Stimulated activated naive CD8-positive, alpha-beta T cell treated with anti-CD3 and anti-CD28 coated beads, Interleukin-15, Interleukin-2, amounts not matched to agents 100 ng/mL and 50 ng/mL, for 24 hours (primary cell): ENCODE measurements around the gene CFAP44.

Experiments used
- H3K27ac Mint-ChIP-seq: one replicate; pipeline ENCODE4 v1.8.0; 2021; ENCODE audit warnings: mild to moderate bottlenecking, mixed read lengths
- H3K27me3 Mint-ChIP-seq: one replicate; pipeline ENCODE4 v1.8.0; 2021; ENCODE audit warnings: mixed read lengths
- H3K36me3 Mint-ChIP-seq: one replicate; pipeline ENCODE4 v1.8.0; 2021; ENCODE audit warnings: low read depth, mixed read lengths
- H3K4me1 Mint-ChIP-seq: one replicate; pipeline ENCODE4 v1.8.0; 2021; ENCODE audit warnings: low read depth, mixed read lengths
- H3K4me3 Mint-ChIP-seq: one replicate; pipeline ENCODE4 v1.8.0; 2021; ENCODE audit warnings: mild to moderate bottlenecking, mixed read lengths
- H3K9me3 Mint-ChIP-seq: one replicate; pipeline ENCODE4 v1.8.0; 2021; ENCODE audit warnings: mixed read lengths

CFAP44 gene

DNA sequence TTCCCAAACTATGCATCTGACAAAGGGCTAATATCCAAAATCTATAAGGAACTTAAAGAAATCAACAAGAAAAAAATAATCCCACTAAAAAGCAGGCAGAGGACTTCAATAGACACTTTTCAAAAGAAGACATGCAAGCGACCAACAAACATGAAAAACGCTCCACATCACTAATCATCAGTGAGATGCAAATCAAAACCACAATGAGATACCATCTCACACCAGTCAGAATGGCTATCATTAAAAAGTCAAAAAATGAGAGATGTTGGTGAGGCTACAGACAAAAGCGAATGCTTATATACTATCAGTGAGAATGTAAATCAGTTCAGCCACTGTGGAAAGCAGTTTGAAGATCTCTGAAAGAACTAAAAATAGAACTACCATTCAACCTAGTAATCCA is 20.2 kb downstream of the CFAP44 start:
- peaks cover 8% of the 10 kb centered on the region for H3K4me1 Mint-ChIP-seq
- H3K4me3 Mint-ChIP-seq = no peak overlapping the region
- H3K27me3 Mint-ChIP-seq = no peaks in the 10 kb centered on the region
- H3K36me3 Mint-ChIP-seq = peaks cover 62% of the 10 kb centered on the region
- H3K9me3 Mint-ChIP-seq = peaks cover 15% of the 10 kb centered on the region
- no peak overlapping the region for H3K27ac Mint-ChIP-seq

DNA sequence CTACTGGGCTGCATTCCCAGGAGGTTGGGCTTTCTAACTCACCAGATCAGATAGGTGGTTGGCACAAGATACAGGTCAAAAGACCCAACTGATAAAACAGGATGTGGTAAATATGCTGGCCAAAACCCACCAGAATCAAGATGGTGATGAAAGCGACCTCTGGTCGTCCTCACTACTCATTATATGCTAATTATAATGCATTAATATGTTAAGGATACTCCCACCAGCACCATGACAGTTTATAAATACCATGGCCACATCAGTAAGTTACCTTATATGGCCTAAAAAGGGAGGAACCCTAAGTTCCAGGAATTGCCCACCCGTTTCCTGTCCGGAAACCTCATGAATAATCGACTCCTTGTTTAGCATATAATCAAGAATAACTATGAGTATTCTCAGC is 31.6 kb downstream of the CFAP44 start:
- peaks cover 21% of the 10 kb centered on the region for H3K9me3 Mint-ChIP-seq
- no peak overlapping the region for H3K4me3 Mint-ChIP-seq
- H3K4me1 Mint-ChIP-seq = no peaks in the 10 kb centered on the region

DNA sequence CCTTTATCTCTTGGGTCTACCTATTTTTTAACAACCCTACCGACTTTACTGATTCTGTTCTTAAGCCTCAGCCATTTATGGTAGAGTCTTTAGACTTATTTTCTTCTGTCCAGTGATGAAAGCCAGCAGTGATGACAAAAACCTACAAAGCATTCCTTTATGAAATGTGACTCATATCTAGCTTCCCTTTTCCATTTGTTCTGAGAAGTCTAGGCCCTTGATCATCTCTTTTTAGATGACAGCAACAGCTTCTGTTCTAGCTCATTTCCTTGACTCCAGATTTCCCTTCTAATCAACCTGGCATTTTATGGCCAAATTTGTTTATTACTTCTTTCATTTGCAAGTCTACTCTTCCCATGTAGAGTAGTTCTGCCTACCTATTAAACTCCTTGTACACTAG is 36.1 kb downstream of the CFAP44 start:
- Mint-ChIP-seq H3K4me3 (no peak overlapping the region), H3K27me3 (no peaks in the 10 kb centered on the region), H3K36me3 (peaks cover 49% of the 10 kb centered on the region), H3K4me1 (no peaks in the 10 kb centered on the region), H3K9me3 (no peaks in the 10 kb centered on the region), H3K27ac (no peak overlapping the region)

More for the DNA sequence above, 31.6 kb downstream of the CFAP44 start:
- no peak overlapping the region for H3K27ac Mint-ChIP-seq
- H3K27me3 Mint-ChIP-seq = no peaks in the 10 kb centered on the region
- peaks cover 43% of the 10 kb centered on the region for H3K36me3 Mint-ChIP-seq

DNA sequence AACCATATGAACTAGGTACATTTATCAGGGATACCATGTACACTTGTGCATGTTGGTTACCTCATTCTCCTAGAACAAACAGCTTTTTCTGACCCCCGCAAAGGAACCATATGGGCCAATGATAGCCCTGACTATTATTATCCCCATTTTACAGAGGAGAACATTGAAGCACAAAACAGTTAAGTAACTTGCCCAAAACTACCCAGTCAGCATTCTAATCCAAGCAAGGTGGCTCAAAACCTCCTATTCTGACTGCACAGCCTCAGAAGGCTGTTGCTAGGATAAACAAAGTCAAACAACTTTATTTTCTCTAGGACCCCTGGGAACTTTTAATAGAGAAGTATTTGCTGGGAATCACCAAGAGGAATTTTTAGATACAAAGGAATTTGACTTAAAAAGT is 36.7 kb downstream of the CFAP44 start:
- peaks cover 52% of the 10 kb centered on the region for H3K36me3 Mint-ChIP-seq
- no peak overlapping the region for H3K4me3 Mint-ChIP-seq
- no peak overlapping the region for H3K27ac Mint-ChIP-seq
- H3K4me1 Mint-ChIP-seq = no peaks in the 10 kb centered on the region
- no peaks in the 10 kb centered on the region for H3K27me3 Mint-ChIP-seq
- H3K9me3 Mint-ChIP-seq = no peaks in the 10 kb centered on the region
